Measurements from ENCODE around the gene TMEM269. TPM values are rescaled to one million over a fixed set of nuclear protein-coding genes. Genes with fewer than 3 reads are reported as not detected.

TMEM269 gene
- polyA plus RNA-seq, 1 donor: 0.10 TPM

DNA sequence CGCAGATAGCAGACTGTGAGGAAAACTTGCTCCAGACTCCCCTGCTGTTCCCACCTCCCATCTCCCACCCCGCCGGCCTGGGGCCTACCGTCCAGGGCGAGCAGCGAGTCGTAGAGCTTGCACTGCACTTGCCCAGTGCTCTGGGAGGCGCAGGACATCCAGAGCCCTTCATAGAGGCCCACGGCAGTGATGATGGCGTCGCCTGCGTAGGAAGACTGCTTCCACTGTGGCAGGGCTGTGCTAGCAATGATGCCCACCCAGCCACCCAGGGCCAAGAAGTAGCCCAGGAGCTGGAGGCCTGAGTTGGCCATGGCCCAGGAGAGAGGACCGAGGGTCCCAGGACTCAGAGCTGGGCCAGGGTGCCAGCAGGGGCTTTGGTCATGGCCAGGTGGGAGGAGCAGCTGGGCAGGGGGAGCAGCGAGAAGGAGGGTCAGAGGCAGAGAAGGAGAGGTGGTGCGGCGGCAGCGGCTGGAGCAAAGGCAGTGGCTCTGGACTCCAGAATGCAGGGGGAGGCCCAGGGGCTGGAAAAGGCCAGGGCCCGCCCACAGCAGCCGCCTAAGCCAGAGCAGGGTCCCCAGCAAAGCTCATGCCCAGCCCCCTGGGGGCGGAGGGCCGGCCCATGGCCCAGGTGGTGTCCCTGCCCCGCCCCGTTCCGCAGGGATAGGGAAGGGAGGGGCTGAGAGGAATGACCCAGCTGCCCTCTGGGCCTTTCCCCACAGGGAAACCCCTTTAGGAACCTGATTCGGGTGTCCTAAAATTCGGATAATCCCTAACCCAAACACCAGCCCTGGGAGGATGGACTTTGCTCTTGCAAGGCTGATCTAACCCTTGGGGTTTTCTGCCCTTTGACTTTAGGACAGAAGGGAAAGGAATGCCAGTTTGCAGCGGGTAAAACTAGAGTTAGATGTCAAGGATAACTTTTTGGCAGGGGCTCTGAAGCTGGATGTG lies 44.8 kb upstream of the TMEM269 start, which contains the start of gene CLDN19:
CLDN19 (minus strand) TSS at position 484 of the 948 bp plus-strand sequence; CDS start at position 311, 173 bp downstream.
- Histone ChIP-seq H3K36me3 (ENCODE audit: control insufficient read depth, insufficient read depth, low read length) (no peaks in the 10 kb centered on the region), H3K27ac (ENCODE audit: low read length) (no peak within 1 kb of the TSS), H3K9me3 (ENCODE audit: control insufficient read depth, low read depth, low read length) (no peaks in the 10 kb centered on the region), H3K4me3 (ENCODE audit: low read length) (peak within 1 kb of the TSS; percentile 1), H3K27me3 (ENCODE audit: control insufficient read depth, insufficient read depth, low read length) (no peaks in the 10 kb centered on the region), H3K4me1 (ENCODE audit: control insufficient read depth, insufficient read depth, low read length) (peaks cover 12% of the 10 kb centered on the region)
- DNase-seq: peak; percentile 43 to 65
- no CpG with 5 or more reads among the region's 27 CpGs for WGBS (ENCODE audit: insufficient coverage, low lambda C conversion rate)

- Histone ChIP-seq H3K27me3 (ENCODE audit: control insufficient read depth, insufficient read depth, low read length) (no peaks in the 10 kb centered on the region), H3K9me3 (ENCODE audit: control insufficient read depth, low read depth, low read length) (no peaks in the 10 kb centered on the region), H3K4me3 (ENCODE audit: low read length) (no peak overlapping the region), H3K27ac (ENCODE audit: low read length) (no peak overlapping the region), H3K4me1 (ENCODE audit: control insufficient read depth, insufficient read depth, low read length) (peaks cover 12% of the 10 kb centered on the region), H3K36me3 (ENCODE audit: control insufficient read depth, insufficient read depth, low read length) (no peaks in the 10 kb centered on the region)
- no peak for DNase-seq
- no CpG with 5 or more reads among the region's 19 CpGs for WGBS (ENCODE audit: insufficient coverage, low lambda C conversion rate)
These were observed 43.8 kb upstream of the TMEM269 start for GRCh38 chr1:42740851-42741580.

- H3K27ac ChIP-seq (ENCODE audit: low read length): no peak overlapping the region
These were observed 43.1 kb upstream of the TMEM269 start for GRCh38 chr1:42741706-42742105.

GRCh38 chr1:42742141-42742540 lies 42.6 kb upstream of the TMEM269 start:
- H3K27ac ChIP-seq (ENCODE audit: low read length): no peak overlapping the region
- no CpG with 5 or more reads among the region's 8 CpGs for WGBS (ENCODE audit: insufficient coverage, low lambda C conversion rate)
- no peaks in the 10 kb centered on the region for H3K9me3 ChIP-seq (ENCODE audit: control insufficient read depth, low read depth, low read length)
- H3K4me3 ChIP-seq (ENCODE audit: low read length): no peak overlapping the region
- H3K27me3 ChIP-seq (ENCODE audit: control insufficient read depth, insufficient read depth, low read length): no peaks in the 10 kb centered on the region
- no peak for DNase-seq
- peaks cover 7% of the 10 kb centered on the region for H3K36me3 ChIP-seq (ENCODE audit: control insufficient read depth, insufficient read depth, low read length)
- peaks cover 12% of the 10 kb centered on the region for H3K4me1 ChIP-seq (ENCODE audit: control insufficient read depth, insufficient read depth, low read length)

More at GRCh38 chr1:42741706-42742105, 43.1 kb upstream of the TMEM269 start:
- Histone ChIP-seq H3K4me3 (ENCODE audit: low read length) (no peak overlapping the region), H3K9me3 (ENCODE audit: control insufficient read depth, low read depth, low read length) (no peaks in the 10 kb centered on the region), H3K36me3 (ENCODE audit: control insufficient read depth, insufficient read depth, low read length) (peaks cover 4% of the 10 kb centered on the region), H3K4me1 (ENCODE audit: control insufficient read depth, insufficient read depth, low read length) (peaks cover 12% of the 10 kb centered on the region), H3K27me3 (ENCODE audit: control insufficient read depth, insufficient read depth, low read length) (no peaks in the 10 kb centered on the region)
- no CpG with 5 or more reads among the region's 4 CpGs for WGBS (ENCODE audit: insufficient coverage, low lambda C conversion rate)
- DNase-seq: no peak

GRCh38 chr1:42742617-42743316 lies 42.0 kb upstream of the TMEM269 start:
- Histone ChIP-seq H3K9me3 (ENCODE audit: control insufficient read depth, low read depth, low read length) (no peaks in the 10 kb centered on the region), H3K4me3 (ENCODE audit: low read length) (no peak overlapping the region), H3K36me3 (ENCODE audit: control insufficient read depth, insufficient read depth, low read length) (peaks cover 10% of the 10 kb centered on the region), H3K27ac (ENCODE audit: low read length) (no peak overlapping the region), H3K4me1 (ENCODE audit: control insufficient read depth, insufficient read depth, low read length) (peaks cover 12% of the 10 kb centered on the region), H3K27me3 (ENCODE audit: control insufficient read depth, insufficient read depth, low read length) (no peaks in the 10 kb centered on the region)
- DNase-seq: no peak
- WGBS (ENCODE audit: insufficient coverage, low lambda C conversion rate): no CpG with 5 or more reads among the region's 9 CpGs

- DNase-seq: no peak
- Histone ChIP-seq H3K4me3 (ENCODE audit: low read length) (no peak overlapping the region), H3K9me3 (ENCODE audit: control insufficient read depth, low read depth, low read length) (no peaks in the 10 kb centered on the region), H3K27ac (ENCODE audit: low read length) (no peak overlapping the region), H3K27me3 (ENCODE audit: control insufficient read depth, insufficient read depth, low read length) (no peaks in the 10 kb centered on the region), H3K4me1 (ENCODE audit: control insufficient read depth, insufficient read depth, low read length) (peaks cover 12% of the 10 kb centered on the region), H3K36me3 (ENCODE audit: control insufficient read depth, insufficient read depth, low read length) (peaks cover 14% of the 10 kb centered on the region)
- WGBS (ENCODE audit: insufficient coverage, low lambda C conversion rate): 100% methylated on average over 3 of the region's 21 CpGs
These were observed 41.3 kb upstream of the TMEM269 start for GRCh38 chr1:42743317-42744147.

DNA sequence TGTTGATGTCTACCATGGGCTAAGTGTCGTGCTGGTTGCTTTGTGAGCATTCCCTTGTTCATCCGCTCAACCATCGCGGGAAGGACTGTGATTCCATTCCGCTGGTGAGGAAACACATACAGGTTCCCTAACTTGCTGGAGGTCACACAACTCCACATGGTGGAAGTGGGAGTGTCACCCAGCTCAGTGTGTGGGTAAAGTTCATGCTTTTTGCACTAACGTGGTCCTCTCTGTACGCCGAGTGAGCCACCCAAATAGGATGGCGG lies 40.7 kb upstream of the TMEM269 start:
- peaks cover 12% of the 10 kb centered on the region for H3K4me1 ChIP-seq (ENCODE audit: control insufficient read depth, insufficient read depth, low read length)
- no peaks in the 10 kb centered on the region for H3K9me3 ChIP-seq (ENCODE audit: control insufficient read depth, low read depth, low read length)
- H3K36me3 ChIP-seq (ENCODE audit: control insufficient read depth, insufficient read depth, low read length): peaks cover 15% of the 10 kb centered on the region
- DNase-seq: no peak
- no peak overlapping the region for H3K4me3 ChIP-seq (ENCODE audit: low read length)
- no peak overlapping the region for H3K27ac ChIP-seq (ENCODE audit: low read length)
- 40% methylated on average over 1 of the region's 9 CpGs for WGBS (ENCODE audit: insufficient coverage, low lambda C conversion rate)
- no peaks in the 10 kb centered on the region for H3K27me3 ChIP-seq (ENCODE audit: control insufficient read depth, insufficient read depth, low read length)

DNA sequence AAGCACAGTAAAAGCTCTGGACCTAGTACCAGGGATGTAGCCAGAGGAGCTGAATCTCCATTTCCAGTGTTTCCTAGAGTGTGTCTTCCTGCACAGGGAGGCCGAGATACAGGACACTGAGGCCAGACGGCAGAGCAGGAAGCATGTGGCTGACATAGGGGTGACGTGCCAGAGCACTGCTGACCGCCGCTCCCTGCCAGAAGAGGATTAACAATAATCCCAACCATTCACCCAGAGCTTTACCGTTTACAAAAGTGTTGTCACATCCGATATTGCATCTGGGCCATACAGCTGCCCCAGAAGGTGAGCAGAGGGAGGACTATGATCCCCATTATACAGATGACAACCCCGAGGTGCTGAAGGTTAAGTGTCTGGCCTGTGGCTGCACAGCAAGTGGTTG lies 38.9 kb upstream of the TMEM269 start:
- Histone ChIP-seq H3K36me3 (ENCODE audit: control insufficient read depth, insufficient read depth, low read length) (peaks cover 26% of the 10 kb centered on the region), H3K27me3 (ENCODE audit: control insufficient read depth, insufficient read depth, low read length) (no peaks in the 10 kb centered on the region), H3K27ac (ENCODE audit: low read length) (no peak overlapping the region), H3K9me3 (ENCODE audit: control insufficient read depth, low read depth, low read length) (no peaks in the 10 kb centered on the region), H3K4me3 (ENCODE audit: low read length) (no peak overlapping the region), H3K4me1 (ENCODE audit: control insufficient read depth, insufficient read depth, low read length) (peaks cover under 1% of the 10 kb centered on the region)
- no peak for DNase-seq
- WGBS (ENCODE audit: insufficient coverage, low lambda C conversion rate): no CpG with 5 or more reads among the region's 8 CpGs

DNA sequence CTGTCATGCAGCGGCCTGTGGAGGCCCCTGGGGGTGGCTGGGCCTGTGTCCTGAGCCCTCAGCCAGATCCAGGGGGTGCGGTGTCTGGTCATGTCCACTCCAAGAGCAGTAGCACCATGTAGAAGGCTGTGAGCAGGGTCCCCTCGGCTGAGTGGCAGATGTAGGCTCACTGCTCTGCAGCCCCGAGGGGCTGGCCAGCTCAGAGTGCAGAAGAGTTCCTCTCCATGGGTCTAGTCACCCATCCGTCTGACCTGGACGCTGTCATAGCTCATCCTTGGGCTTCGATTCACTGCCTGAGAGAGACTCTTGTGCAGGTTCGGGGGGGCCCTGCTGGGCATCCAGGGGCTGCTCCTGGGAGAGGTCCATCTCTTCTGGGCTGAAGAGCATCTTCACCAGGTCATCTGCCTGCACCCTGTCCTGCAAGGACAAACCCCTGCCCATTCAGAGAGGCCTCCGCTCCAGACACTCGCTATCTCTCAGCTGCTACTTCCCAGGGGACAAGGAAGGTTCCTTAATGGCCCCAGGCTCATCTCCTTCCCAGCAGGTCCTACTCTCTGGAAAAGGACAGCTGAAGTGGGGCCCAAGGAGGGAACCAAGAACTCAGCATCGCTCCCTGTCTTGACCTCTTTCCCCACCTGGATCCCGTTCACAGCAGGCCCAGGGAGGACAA lies 38.2 kb upstream of the TMEM269 start:
- no peak for DNase-seq
- Histone ChIP-seq H3K27ac (ENCODE audit: low read length) (no peak overlapping the region), H3K4me1 (ENCODE audit: control insufficient read depth, insufficient read depth, low read length) (no peaks in the 10 kb centered on the region), H3K4me3 (ENCODE audit: low read length) (no peak overlapping the region), H3K36me3 (ENCODE audit: control insufficient read depth, insufficient read depth, low read length) (peaks cover 27% of the 10 kb centered on the region), H3K27me3 (ENCODE audit: control insufficient read depth, insufficient read depth, low read length) (no peaks in the 10 kb centered on the region), H3K9me3 (ENCODE audit: control insufficient read depth, low read depth, low read length) (no peaks in the 10 kb centered on the region)
- no CpG with 5 or more reads among the region's 12 CpGs for WGBS (ENCODE audit: insufficient coverage, low lambda C conversion rate)

Data from large intestine (tissue), 3 donors.